HG03175 (cell line): ENCODE results near the gene SELENOW.
"Not testable (repeated sequence)": the region's sequence is repeated elsewhere in the genome, so short reads cannot be mapped to it uniquely, and the experiment has no call there.

Experiments used
- ATAC-seq: cut with Tn5 transposase; IDR thresholded peaks from one replicate; pipeline ENCODE4 v1.9.1; 2021; ENCODE audit warnings: mild to moderate bottlenecking, moderate library complexity; ENCODE audit not compliant: unreplicated experiment

SELENOW gene

GRCh38 chr19:47780215-47780551 is 1.7 kb downstream of the SELENOW start:
- ATAC-seq: no peak

- no peak for ATAC-seq
Measured at GRCh38 chr19:47781590-47782262, 3.2 kb downstream of the SELENOW start.

GRCh38 chr19:47786566-47786965 is 8.1 kb downstream of the SELENOW start:
- no peak for ATAC-seq

- not testable (repeated sequence) for ATAC-seq
Measured at GRCh38 chr19:47787307-47787706, 8.8 kb downstream of the SELENOW start.

- ATAC-seq: not testable (repeated sequence)
Measured at GRCh38 chr19:47789811-47790210, 11.3 kb downstream of the SELENOW start.

GRCh38 chr19:47790398-47790814 is 11.9 kb downstream of the SELENOW start:
- no peak for ATAC-seq

GRCh38 chr19:47792616-47793015 is 14.1 kb downstream of the SELENOW start:
- no peak for ATAC-seq

- no peak for ATAC-seq
Measured at GRCh38 chr19:47794526-47794925, 16.0 kb downstream of the SELENOW start.

- ATAC-seq: no peak
Measured at GRCh38 chr19:47796785-47797184, 18.3 kb downstream of the SELENOW start.

- ATAC-seq: no peak
Measured at GRCh38 chr19:47797996-47798903, 19.7 kb downstream of the SELENOW start.

- no peak for ATAC-seq
Measured at GRCh38 chr19:47798904-47799266, 20.4 kb downstream of the SELENOW start.

GRCh38 chr19:47801270-47801669 is 22.8 kb downstream of the SELENOW start:
- ATAC-seq: no peak

- no peak for ATAC-seq
Measured at GRCh38 chr19:47802521-47803043, 24.1 kb downstream of the SELENOW start.

- ATAC-seq: not testable (repeated sequence)
Measured at GRCh38 chr19:47803148-47803547, 24.6 kb downstream of the SELENOW start.

- not testable (repeated sequence) for ATAC-seq
Measured at GRCh38 chr19:47803671-47804070, 25.2 kb downstream of the SELENOW start.

GRCh38 chr19:47804451-47804850 is 25.9 kb downstream of the SELENOW start, which contains the start of gene TPRX1:
Gene TPRX1, minus strand, starts transcription at chr19:47804551. Its CDS starts 12 bp downstream, at chr19:47804539.
- not testable (repeated sequence) for ATAC-seq

- ATAC-seq: no peak
Measured at GRCh38 chr19:47805313-47805712, 26.8 kb downstream of the SELENOW start.

- no peak for ATAC-seq
Measured at GRCh38 chr19:47806435-47806834, 27.9 kb downstream of the SELENOW start.

GRCh38 chr19:47813304-47813994 is 34.9 kb downstream of the SELENOW start:
- ATAC-seq: no peak

GRCh38 chr19:47813995-47814328 is 35.5 kb downstream of the SELENOW start:
- no peak for ATAC-seq

- ATAC-seq: not testable (repeated sequence)
Measured at GRCh38 chr19:47816270-47816669, 37.8 kb downstream of the SELENOW start.
